NCI-H82 treated with DMSO at 0.1 percent for 48 hours (cell line): ENCODE measurements around the gene KIF1C.

Experiments used
- DNase-seq: peaks from one replicate; lab custom pipeline; 2025; ENCODE audit not compliant: unreplicated experiment; lab: John Stamatoyannopoulos, UW

The KIF1C gene

DNA sequence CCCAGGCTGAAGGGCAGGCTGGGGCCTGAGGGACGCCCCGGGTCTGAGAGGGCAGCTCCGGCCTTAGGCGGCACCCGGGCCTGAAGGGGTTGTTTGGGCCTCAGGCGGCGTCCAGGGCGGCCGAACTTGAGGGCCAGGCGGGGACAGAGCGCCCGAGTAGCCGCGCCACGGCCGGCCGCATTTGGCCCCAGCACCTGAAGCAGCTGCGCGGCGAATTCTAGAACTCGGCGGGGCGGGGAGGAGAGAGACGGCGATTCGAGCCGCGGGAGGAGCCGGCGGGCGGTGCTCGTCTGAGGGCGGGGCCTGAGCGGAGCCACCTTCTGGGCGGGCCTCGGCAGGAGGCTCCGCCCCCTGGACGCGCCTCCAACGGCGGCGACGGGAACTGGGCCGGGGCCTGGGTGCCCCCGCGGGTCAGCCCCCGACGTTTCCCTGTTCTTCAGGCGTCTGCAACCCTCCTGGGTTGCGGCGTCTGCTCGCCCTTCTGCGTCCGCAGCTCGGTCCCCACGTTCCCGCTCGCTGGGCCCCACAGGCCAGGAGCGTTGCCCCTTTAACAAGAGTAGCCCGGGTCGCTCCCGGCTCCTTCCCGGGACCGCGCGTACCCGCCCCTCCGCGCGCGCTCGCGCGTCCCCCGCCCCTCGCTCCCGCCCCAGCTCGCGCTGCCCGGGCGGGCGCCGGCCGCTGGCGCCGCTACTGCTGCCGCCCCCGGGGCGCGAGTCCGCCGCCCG lies at the start of gene KIF1C, which contains the start of gene INCA1:
KIF1C (plus strand) TSS at position 649 of the 725 bp plus-strand sequence. CDS start 2,297 bp downstream, outside the sequence.
INCA1 (minus strand) TSS at position 221 of the 725 bp plus-strand sequence. CDS start 3,085 bp downstream, outside the sequence.
- peak; percentile 81 for DNase-seq

- DNase-seq, result peak; percentile 81
These were observed 49.4 kb upstream of the KIF1C start, which contains the start of gene PFN1 for GRCh38 chr17:4948166-4948930. PFN1 (minus strand) TSS chr17:4948530; CDS start chr17:4948394, 136 bp downstream.

DNA sequence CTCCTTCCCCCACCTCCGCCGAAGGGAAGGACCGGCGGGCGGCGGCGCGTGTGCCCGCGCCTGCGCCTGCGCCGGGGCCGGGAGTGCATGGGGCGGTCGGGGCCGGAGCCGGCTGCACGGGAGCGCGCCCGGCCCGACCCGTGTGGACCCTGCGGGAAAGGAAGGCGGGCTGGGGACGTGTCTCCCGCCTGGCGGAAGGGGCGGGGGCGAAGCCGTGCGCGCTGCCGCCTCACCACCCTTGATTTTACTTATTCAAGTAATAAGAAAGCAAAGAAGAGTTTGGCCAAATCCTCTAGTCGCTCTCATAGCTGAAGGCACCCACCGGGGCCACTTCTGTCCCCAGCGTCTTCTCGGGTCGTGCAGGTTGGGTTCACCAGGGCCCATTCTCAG lies 48.8 kb upstream of the KIF1C start:
- DNase-seq, result peak; percentile 83

- DNase-seq, result peak; percentile 44
These were observed 48.3 kb upstream of the KIF1C start for GRCh38 chr17:4949321-4950074.

- DNase-seq, result no peak
These were observed 47.5 kb upstream of the KIF1C start for GRCh38 chr17:4950075-4950745.

- DNase-seq, result peak; percentile 79
These were observed 47.0 kb upstream of the KIF1C start, which contains the start of gene ENO3 for GRCh38 chr17:4950746-4951204. ENO3 (plus strand) TSS chr17:4951119; CDS start chr17:4951830, 711 bp downstream.

DNA sequence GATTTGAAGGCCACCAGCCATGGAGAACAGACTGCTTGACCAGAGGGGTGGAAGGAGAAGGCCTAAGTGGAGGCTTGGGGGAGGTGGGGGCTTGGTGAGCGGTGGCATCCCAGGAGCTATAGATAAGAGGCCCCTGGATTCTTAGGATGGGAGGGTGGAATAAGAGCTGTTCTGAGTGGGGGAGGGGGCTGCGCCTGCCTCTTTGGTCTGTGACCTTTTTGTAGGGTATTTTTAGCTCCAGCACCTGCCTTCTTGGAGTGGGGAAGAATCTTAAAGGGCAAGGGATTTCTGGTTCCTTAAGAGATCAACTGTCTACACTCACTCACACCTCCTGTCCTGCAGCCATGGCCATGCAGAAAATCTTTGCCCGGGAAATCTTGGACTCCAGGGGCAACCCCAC lies 46.3 kb upstream of the KIF1C start:
- no peak for DNase-seq

DNA sequence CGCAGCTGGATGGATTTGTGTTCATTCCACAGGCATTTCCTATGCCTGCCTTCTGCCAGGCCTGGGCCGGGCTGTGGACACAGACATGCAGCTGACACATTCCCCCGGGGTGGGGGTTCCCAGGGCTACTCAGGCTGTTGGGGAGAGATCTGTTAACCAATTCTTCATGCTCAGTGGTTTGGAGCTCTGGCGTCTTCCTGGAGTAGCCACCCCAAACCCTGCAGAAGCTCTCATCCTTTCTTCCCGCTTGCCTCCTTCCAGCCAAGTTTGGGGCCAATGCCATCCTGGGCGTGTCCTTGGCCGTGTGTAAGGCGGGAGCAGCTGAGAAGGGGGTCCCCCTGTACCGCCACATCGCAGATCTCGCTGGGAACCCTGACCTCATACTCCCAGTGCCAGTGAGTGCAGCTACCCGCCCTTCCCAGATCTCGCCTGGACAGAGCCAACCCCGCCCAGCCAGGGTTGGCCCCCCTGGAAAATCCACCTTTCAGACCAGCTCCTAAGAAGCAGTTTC lies 44.2 kb upstream of the KIF1C start:
- DNase-seq, result no peak

GRCh38 chr17:4955091-4955490 lies 42.7 kb upstream of the KIF1C start:
- DNase-seq, result no peak

GRCh38 chr17:4956493-4957061 lies 41.2 kb upstream of the KIF1C start:
- no peak for DNase-seq

- no peak for DNase-seq
These were observed 39.6 kb upstream of the KIF1C start for GRCh38 chr17:4958102-4958501.

GRCh38 chr17:4959261-4959965 lies 38.3 kb upstream of the KIF1C start:
- no peak for DNase-seq

GRCh38 chr17:4960279-4960922 lies 37.3 kb upstream of the KIF1C start:
- no peak for DNase-seq

DNA sequence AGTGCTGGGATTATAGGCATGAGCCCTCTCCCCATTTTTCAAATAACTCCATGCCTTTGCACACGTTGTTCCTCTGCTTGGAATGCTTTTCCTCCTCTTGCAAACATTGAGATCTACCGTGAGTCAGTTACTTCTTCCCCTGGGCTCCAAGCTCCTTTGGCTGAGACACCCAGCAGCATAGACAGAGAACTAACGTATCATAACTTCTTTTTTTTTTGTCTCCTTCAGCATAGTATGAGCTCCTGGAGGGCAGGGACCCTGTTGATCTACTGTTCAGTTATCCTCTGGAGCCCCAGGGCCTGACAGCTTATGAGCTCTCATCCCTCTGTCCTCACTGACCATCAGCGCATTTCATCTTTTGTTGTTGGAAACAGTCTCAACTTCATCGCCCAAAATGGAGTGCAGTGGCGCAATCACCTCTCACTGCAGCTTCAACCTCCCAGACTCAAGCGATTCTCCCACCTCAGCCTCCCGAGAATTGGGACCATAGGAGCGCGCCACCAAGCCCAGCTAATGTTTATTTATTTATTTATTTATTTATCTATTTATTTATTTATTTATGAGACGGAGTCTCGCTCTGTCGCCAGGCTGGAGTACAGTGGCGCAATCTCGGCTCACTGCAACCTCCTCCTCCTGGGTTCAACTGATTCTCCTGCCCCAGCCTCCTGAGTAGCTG lies 32.3 kb upstream of the KIF1C start:
- DNase-seq, result no peak

DNA sequence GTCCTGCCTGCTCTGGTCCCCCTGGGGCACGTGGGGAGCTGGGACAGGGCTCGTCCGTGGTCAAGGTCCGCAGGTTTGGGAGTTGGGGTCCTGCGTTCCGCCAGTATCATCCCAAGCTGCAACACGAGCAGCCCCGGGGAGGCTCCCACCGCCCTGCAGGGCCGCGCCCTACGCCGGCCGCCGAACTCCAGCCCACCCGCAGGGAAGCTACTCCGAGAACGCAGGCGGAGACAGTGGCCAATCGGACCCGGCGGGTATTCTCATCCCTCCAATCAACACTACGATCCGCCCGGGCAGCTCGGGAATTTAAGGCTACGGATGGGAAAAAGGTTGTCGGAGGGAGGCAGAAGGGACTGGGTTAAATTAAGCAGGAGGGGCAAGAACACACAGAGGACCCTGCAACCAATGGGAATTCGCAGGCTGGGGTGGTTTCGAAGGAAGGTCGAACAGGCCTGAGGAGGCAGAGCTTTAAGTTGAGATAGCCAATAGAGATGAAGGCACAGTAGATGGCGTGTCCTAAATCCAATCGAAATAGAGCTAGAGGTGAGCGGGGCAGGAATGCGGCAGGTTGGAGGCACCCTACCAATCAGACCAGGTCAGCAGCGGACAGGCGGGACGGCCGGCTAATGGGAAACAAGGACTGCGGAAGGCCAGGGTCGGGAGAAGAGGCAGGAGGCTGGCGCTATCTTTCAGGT lies 30.8 kb upstream of the KIF1C start:
- peak; percentile 100 for DNase-seq

- peak; percentile 95 for DNase-seq
These were observed 29.9 kb upstream of the KIF1C start, which contains the start of gene SPAG7 for GRCh38 chr17:4967539-4968485. SPAG7 (minus strand) TSS chr17:4967817; CDS start chr17:4967804, 13 bp downstream.
